Mammary epithelial cell (primary cell): ENCODE results near the gene BTG2.

Experiments used
- CTCF ChIP-seq, 2 donors: IDR thresholded peaks in 1 of 2; conservative IDR thresholded peaks in 1 of 2; 2 replicates each; pipeline ENCODE4 v1.5.1; 2011 to 2012; ENCODE audit warnings: inconsistent platforms in 2 of 2, low read length in 2 of 2, mild to moderate bottlenecking in 2 of 2, control low read depth in 1 of 2, low read depth in 1 of 2; ENCODE audit not compliant: insufficient read depth in 1 of 2; ENCODE audit errors: extremely low read depth in 1 of 2
- EZH2 ChIP-seq: IDR thresholded peaks from 2 replicates; pipeline ENCODE4 v1.6.1; 2012; ENCODE audit warnings: low read length, inconsistent platforms, borderline replicate concordance

GRCh38 chr1:203336097-203336496 is 30.8 kb downstream of the BTG2 start:
- no peak for TF ChIP-seq CTCF (conservative IDR thresholded peaks at IDR 0.05 in 1 of 2, IDR thresholded peaks at IDR 0.05 in 1 of 2; ENCODE audit: extremely low read depth in 1 of 2, insufficient read depth in 1 of 2, low read depth in 1 of 2, low read length in 2 of 2)
- no peak for TF ChIP-seq EZH2
